Parathyroid adenoma (tissue), 2 donors: ENCODE results near the gene SCGB1D4.

Source experiments
- H2AFZ ChIP-seq: fragments of 300-600 bp; sonication (generic); one replicate; pipeline ENCODE4 v1.7.0; 2017; ENCODE audit warnings: antibody characterized with exemption, mild to moderate bottlenecking
- H3K27ac ChIP-seq: fragments of 300-600 bp; sonication (generic); one replicate; pipeline ENCODE4 v1.7.0; 2017
- H3K27me3 ChIP-seq: fragments of 300-600 bp; sonication (generic); one replicate; pipeline ENCODE4 v1.7.0; 2017; ENCODE audit warnings: low read length; ENCODE audit not compliant: control insufficient read depth, insufficient read depth
- H3K36me3 ChIP-seq: fragments of 300-600 bp; sonication (generic); one replicate; pipeline ENCODE4 v1.7.0; 2017; ENCODE audit warnings: low read length; ENCODE audit not compliant: control insufficient read depth, insufficient read depth
- H3K4me1 ChIP-seq: fragments of 300-600 bp; sonication (generic); one replicate; pipeline ENCODE4 v1.7.0; 2017; ENCODE audit warnings: control low read depth
- H3K4me2 ChIP-seq: fragments of 300-600 bp; sonication (generic); one replicate; pipeline ENCODE4 v1.7.0; 2017; ENCODE audit warnings: low read length
- H3K4me3 ChIP-seq: fragments of 300-600 bp; sonication (generic); one replicate; pipeline ENCODE4 v1.7.0; 2017; ENCODE audit warnings: low read depth, low read length
- H3K79me2 ChIP-seq: fragments of 300-600 bp; sonication (generic); one replicate; pipeline ENCODE4 v1.7.0; 2017; ENCODE audit warnings: control low read depth
- H3K9ac ChIP-seq: fragments of 300-600 bp; sonication (generic); one replicate; pipeline ENCODE4 v1.7.0; 2017; ENCODE audit warnings: mild to moderate bottlenecking
- H3K9me3 ChIP-seq: fragments of 300-600 bp; sonication (generic); one replicate; pipeline ENCODE4 v1.7.0; 2017; ENCODE audit warnings: low read length; ENCODE audit not compliant: control insufficient read depth
- TF ChIP-seq, protein P1 (sequence below): fragments of 300-600 bp; sonication (generic); IDR thresholded peaks from one replicate; pipeline ENCODE4 v1.7.0; 2017; ENCODE audit warnings: antibody characterized with exemption, mild to moderate bottlenecking
- donor health status: primary hyperparathyroidism.

SCGB1D4 gene

DNA sequence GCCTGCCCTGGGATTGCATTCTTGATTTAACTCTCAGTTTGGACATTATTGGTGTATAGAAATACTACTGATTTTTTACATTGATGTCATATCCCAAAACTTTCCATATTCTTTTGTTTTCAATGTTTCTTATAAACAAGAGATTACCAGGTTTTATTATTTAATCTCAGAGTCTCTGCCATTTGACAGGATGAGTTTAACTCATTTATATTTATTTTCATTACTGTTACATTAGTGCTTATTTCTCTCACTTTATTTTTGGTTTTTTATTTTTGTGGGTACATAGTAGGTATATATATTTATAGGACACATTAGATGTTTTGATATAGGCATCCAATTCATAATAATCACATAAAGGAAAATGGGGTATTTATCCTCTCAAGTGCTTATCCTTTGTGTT lies 9.1 kb upstream of the SCGB1D4 start:
- no peaks in the 10 kb centered on the region for H3K27me3 ChIP-seq
- no peak overlapping the region for H3K27ac ChIP-seq
- H2AFZ ChIP-seq, result no peak overlapping the region
- TF ChIP-seq, protein P1, sequence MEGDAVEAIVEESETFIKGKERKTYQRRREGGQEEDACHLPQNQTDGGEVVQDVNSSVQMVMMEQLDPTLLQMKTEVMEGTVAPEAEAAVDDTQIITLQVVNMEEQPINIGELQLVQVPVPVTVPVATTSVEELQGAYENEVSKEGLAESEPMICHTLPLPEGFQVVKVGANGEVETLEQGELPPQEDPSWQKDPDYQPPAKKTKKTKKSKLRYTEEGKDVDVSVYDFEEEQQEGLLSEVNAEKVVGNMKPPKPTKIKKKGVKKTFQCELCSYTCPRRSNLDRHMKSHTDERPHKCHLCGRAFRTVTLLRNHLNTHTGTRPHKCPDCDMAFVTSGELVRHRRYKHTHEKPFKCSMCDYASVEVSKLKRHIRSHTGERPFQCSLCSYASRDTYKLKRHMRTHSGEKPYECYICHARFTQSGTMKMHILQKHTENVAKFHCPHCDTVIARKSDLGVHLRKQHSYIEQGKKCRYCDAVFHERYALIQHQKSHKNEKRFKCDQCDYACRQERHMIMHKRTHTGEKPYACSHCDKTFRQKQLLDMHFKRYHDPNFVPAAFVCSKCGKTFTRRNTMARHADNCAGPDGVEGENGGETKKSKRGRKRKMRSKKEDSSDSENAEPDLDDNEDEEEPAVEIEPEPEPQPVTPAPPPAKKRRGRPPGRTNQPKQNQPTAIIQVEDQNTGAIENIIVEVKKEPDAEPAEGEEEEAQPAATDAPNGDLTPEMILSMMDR, result no peak
- no peak overlapping the region for H3K4me3 ChIP-seq
- H3K36me3 ChIP-seq, result no peaks in the 10 kb centered on the region
- H3K9ac ChIP-seq, result no peak overlapping the region
- H3K4me2 ChIP-seq, result no peak overlapping the region
- no peaks in the 10 kb centered on the region for H3K9me3 ChIP-seq
- H3K79me2 ChIP-seq, result no peaks in the 10 kb centered on the region
- no peaks in the 10 kb centered on the region for H3K4me1 ChIP-seq

DNA sequence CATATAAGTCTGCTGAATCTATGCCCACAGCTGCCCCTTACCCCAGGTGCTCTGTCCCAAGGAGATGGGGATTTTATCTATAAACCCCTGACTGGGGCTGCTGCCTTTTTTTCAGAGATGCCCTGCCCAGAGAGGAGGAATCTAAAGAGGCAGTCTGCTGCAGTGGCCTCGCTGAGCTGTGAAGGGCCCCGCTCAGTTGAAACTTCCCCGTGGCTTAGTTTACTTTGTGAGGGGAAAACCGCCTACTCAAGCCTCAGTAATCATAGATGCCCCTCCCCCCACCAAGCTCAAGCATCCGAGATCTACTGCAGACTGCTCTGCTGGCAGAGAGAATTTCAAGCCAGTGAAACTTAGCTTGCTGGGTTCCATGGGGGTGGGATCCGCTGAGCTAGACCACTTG lies 7.4 kb upstream of the SCGB1D4 start:
- Histone ChIP-seq H3K27ac (no peak overlapping the region), H3K4me1 (no peaks in the 10 kb centered on the region), H3K79me2 (no peaks in the 10 kb centered on the region), H3K4me3 (no peak overlapping the region), H3K9ac (no peak overlapping the region), H2AFZ (no peak overlapping the region), H3K27me3 (no peaks in the 10 kb centered on the region), H3K9me3 (no peaks in the 10 kb centered on the region), H3K4me2 (no peak overlapping the region), H3K36me3 (no peaks in the 10 kb centered on the region)
- TF ChIP-seq, protein P1, result no peak

DNA sequence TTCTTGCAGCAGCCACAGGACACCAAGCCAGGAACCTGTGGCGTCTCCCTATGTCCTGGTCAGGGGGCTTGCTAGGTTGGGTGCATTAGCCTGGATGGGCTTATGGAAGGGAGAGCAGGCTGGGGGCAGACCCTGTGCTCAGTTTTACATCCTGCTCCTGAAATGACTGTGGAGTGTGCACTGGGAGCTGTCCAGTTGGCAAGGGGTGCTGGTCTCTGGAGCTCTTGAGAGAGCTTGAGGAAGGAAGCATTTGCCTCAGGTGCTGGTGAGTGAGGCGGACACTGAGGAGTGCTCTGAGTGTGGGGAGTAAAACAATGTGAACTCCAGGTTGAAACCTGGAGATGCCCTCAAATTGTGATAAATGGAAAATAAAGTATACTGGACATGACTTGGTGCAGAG lies 3.4 kb downstream of the SCGB1D4 start:
- TF ChIP-seq, protein P1, result no peak
- Histone ChIP-seq H3K4me1 (no peaks in the 10 kb centered on the region), H3K9ac (no peak overlapping the region), H3K36me3 (no peaks in the 10 kb centered on the region), H2AFZ (no peak overlapping the region), H3K27ac (no peak overlapping the region), H3K9me3 (no peaks in the 10 kb centered on the region), H3K79me2 (no peaks in the 10 kb centered on the region), H3K27me3 (no peaks in the 10 kb centered on the region), H3K4me2 (no peak overlapping the region), H3K4me3 (no peak overlapping the region)

DNA sequence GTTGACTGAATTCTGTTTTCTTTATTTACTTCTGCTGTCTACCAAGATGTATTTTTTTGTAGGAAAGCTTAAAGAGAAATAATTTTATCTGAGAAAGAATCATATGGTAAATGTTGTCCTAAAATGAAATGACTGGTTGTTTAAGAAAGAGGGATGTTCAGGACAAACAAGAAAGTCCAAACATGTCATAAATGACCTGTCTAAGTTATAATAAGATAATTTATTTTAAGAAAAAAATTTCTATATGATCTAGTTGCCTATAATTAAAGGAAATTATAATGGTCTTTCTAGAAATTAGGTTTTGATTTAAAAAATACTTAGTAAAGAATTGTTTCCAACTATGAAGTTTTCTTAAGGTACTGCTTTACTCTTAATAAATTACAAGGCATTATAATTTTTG lies 18.4 kb downstream of the SCGB1D4 start:
- no peaks in the 10 kb centered on the region for H3K36me3 ChIP-seq
- H3K9ac ChIP-seq, result no peak overlapping the region
- no peaks in the 10 kb centered on the region for H3K9me3 ChIP-seq
- no peak overlapping the region for H3K4me2 ChIP-seq
- H3K4me1 ChIP-seq, result no peaks in the 10 kb centered on the region
- H3K79me2 ChIP-seq, result no peaks in the 10 kb centered on the region
- no peak overlapping the region for H2AFZ ChIP-seq
- H3K27me3 ChIP-seq, result no peaks in the 10 kb centered on the region
- H3K4me3 ChIP-seq, result no peak overlapping the region
- TF ChIP-seq, protein P1, result no peak
- no peak overlapping the region for H3K27ac ChIP-seq

DNA sequence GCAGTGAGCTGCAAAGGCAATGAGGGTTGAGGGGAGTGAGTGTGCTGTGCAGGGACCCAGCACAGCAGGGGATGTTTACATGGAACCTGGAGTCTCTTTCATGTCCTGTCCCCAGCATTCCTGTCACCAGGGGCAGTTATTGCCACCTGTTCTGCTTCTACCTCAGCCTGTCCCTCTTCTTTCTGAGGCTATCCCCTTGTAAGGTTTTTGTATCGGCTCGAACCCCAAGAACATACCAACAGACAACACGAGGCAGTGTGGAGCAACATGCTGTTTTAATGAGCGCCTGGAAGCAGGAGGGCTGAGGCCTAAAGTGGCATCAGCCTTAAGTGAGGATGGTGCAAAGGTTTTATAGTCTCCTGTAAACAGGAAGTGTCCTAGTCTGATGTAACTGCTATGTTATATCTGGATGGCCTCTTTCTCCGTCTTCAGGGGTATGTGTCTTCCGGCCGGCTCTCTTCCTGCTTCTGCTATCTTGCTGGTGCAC lies 25.0 kb downstream of the SCGB1D4 start:
- Histone ChIP-seq H3K9ac (no peak overlapping the region), H3K4me3 (no peak overlapping the region), H3K36me3 (no peaks in the 10 kb centered on the region), H2AFZ (no peak overlapping the region), H3K79me2 (no peaks in the 10 kb centered on the region), H3K4me1 (no peaks in the 10 kb centered on the region), H3K9me3 (no peaks in the 10 kb centered on the region), H3K27me3 (no peaks in the 10 kb centered on the region), H3K27ac (no peak overlapping the region), H3K4me2 (no peak overlapping the region)
- TF ChIP-seq, protein P1, result no peak
